GM18520 (cell line): ENCODE results near the gene MAP4K3.

Experiments
- ATAC-seq: cut with Tn5 transposase; IDR thresholded peaks from one replicate; pipeline ENCODE4 v1.9.1; 2021; ENCODE audit not compliant: unreplicated experiment

Gene MAP4K3

DNA sequence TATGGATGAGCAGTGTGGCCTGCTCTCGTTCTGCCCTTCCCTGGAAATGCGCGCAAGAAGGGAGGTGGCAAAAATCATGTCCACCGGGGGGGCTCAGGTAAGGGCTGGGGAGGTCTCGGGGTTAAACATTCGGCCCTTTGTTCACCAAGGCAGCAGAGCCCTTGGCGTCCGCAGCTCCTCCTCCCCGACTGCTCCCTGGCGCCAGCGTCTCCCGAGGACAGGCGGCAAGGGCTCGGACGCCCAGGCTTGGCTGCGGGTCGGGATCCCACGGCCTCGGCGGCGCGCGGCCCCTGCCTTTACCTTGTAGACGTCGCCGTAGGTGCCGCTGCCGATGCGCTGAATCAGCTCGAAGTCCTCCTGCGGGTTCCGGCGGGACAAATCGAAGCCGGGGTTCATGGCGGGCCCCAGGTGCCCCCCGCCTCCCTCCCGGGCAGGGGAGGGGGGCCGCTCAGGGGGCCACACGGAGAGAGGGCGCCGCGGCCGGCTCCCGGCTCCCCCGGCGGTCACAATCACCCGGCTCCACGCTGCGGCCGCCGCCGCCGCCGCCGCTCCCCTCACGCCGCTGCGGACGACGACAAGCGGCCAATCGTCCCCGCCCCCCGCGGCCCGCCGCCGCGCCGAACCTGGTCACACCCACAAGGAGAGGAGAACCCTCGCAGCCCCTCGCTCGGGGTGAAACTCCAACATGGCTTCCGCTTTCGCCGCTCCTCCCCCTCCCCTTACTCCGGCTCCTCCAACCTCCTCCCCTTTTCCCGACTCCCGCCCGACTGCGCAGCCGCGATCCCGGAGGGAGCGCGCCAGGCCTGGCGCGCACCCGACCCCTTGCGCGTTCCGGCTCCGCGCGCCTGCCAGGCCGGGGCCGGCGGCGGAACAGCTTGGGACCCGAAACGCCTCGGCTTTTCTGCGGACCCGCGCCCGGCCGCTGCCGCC lies at the start of gene MAP4K3:
MAP4K3 (minus strand) TSS at position 694 of the 930 bp plus-strand sequence; CDS start at position 396, 298 bp downstream.
- ATAC-seq, result peak; percentile 80

- no peak for ATAC-seq
Observed at GRCh38 chr2:39486071-39486470, 49.0 kb upstream of the MAP4K3 start.

- no peak for ATAC-seq
Observed at GRCh38 chr2:39484620-39485495, 47.8 kb upstream of the MAP4K3 start.

DNA sequence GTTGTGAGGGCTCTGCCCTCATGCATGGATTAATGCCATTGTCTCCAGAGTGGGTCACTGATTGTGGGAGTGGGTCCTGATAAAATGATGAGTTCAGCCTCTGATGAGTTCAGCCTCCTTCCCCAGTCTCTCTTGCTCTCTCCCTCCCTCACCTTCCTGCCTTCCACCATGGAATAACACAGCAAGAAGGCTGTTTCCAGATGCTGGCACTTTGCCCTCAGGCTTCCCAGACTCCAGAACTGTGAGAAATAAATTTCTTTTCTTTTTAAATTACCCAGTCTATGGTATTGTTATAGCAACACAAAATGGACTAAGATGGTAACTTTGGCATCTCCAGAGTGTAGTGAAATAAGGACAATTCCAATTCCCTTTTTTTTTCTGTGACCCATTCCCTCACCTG lies 47.1 kb upstream of the MAP4K3 start:
- ATAC-seq, result no peak

DNA sequence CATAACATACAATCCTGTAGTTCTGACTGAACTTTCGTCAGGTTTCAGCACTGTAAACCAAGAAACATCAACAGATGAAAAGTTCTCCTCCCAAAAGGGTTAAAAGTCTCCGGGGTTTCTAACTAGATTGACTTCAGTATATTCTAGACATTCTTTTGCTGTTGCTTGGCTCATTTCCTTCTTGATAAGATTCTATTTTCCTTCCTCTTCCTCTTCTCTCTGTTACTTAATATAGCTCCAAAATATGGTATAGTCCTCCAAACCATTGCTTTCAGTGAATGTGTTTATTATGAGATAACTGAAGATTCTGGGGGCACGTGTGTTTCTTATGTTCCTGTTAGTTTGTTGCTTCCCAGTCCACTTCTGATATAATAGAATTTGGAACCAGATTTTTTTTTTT lies 46.4 kb upstream of the MAP4K3 start:
- ATAC-seq, result no peak

- no peak for ATAC-seq
Observed at GRCh38 chr2:39481611-39482010, 44.5 kb upstream of the MAP4K3 start.

GRCh38 chr2:39479696-39480095 lies 42.6 kb upstream of the MAP4K3 start:
- no peak for ATAC-seq

GRCh38 chr2:39479053-39479670 lies 42.1 kb upstream of the MAP4K3 start:
- no peak for ATAC-seq

DNA sequence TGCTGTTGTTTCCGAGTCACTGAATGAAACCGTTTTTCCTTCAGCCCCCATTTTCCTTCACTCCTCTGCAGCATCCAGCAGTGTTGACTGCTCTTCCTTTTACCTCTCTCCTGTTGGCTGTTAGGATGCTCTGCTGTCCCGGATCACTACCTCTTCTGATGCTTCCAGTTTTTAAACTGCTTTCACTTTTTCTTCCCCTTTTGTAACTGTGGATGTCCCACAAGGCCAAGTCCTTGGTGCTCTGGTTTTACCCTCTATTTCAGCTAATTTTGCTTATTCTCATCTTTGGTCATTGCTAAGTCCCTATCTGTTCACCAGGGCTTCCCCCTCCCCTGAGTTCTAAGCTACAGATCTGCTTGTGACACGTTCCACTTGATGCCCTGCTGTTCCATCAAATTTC lies 39.4 kb upstream of the MAP4K3 start:
- ATAC-seq, result peak; percentile 81

DNA sequence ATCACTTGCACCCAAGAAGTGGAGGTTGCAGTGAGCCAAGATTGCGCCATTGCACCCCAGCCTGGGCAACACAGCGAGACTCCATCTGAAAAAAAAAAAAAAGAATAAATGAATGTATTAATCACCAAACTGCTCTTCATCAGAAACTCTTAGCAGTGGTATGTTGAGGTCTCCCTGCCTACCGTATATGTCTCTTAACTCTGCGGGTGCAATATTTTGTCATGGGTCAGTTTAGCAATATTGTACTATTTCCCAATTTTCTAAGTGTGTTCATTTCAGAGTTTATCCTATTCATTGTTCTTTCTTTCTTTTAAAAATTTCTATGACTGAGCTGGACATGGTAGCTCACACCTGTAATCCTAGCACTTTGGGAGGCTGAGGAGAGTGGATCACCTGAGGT lies 37.9 kb upstream of the MAP4K3 start:
- no peak for ATAC-seq

GRCh38 chr2:39470580-39470979 lies 33.5 kb upstream of the MAP4K3 start:
- peak; percentile 50 for ATAC-seq

GRCh38 chr2:39469807-39470206 lies 32.7 kb upstream of the MAP4K3 start:
- peak; percentile 90 for ATAC-seq

GRCh38 chr2:39468579-39469451 lies 31.7 kb upstream of the MAP4K3 start:
- no peak for ATAC-seq

- no peak for ATAC-seq
Observed at GRCh38 chr2:39466311-39466710, 29.2 kb upstream of the MAP4K3 start.

- ATAC-seq, result no peak
Observed at GRCh38 chr2:39464864-39465263, 27.8 kb upstream of the MAP4K3 start.

GRCh38 chr2:39455826-39456225 lies 18.7 kb upstream of the MAP4K3 start:
- no peak for ATAC-seq

DNA sequence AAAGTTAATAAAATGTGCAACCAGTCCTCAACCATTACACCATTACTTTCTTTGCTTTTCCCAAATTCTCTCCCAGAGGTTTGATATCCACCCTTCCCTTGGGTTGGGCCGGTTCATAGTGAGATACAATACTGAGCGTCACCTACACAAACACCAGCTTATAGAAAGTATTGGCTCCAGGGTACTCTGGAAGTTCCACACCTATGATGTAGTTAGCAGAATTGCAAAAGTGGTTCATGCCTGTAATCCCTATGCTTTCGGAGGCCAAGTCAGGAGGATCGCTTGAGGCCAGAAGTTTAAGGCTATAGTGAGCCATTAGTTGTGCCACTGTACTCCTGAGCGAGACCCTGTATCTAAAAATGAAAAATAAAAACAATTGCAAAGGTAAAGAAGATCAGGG lies 15.3 kb upstream of the MAP4K3 start:
- ATAC-seq, result no peak

DNA sequence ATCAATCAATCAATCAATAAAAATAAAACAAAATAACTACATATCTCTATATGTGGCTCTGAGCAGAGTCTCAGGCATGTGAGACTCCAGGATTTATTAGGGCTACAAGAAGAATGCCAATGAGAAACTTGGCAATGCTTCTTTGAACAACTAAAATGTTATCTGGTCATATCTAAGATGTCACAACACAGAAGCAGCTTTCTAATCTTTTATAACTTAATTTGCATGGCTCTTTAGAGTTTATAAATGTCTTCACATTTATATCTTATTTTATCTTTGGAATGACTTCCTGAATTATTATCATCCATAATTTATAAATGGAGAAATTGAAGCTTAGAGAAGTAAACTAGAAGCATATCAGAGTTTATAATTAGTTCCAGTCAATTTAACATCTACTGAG lies 14.9 kb upstream of the MAP4K3 start:
- no peak for ATAC-seq

- no peak for ATAC-seq
Observed at GRCh38 chr2:39448169-39448502, 11.1 kb upstream of the MAP4K3 start.
